Suprapubic skin (tissue), 4 donors: ENCODE data around the gene ANKRD34A. TPM values are rescaled to one million over a fixed set of nuclear protein-coding genes. Genes with fewer than 3 reads are reported as not detected.

ENCODE experiments used
- DNase-seq, 2 donors: peaks; one replicate each; pipeline ENCODE4 v3.0.0-alpha.2; 2019; ENCODE audit warnings: low spot score in 2 of 2
- H3K27ac ChIP-seq: fragments of 200-600 bp; sonication (generic); one replicate; pipeline ENCODE4 v1.5.1; 2019
- H3K27me3 ChIP-seq: fragments of 200-600 bp; sonication (generic); one replicate; pipeline ENCODE4 v1.5.1; 2019
- H3K36me3 ChIP-seq: fragments of 200-600 bp; sonication (generic); one replicate; pipeline ENCODE4 v1.5.1; 2019
- H3K4me1 ChIP-seq: fragments of 200-600 bp; sonication (generic); one replicate; pipeline ENCODE4 v1.5.1; 2019
- H3K4me3 ChIP-seq: fragments of 200-600 bp; sonication (generic); one replicate; pipeline ENCODE4 v1.5.1; 2019; ENCODE audit warnings: mild to moderate bottlenecking
- H3K9me3 ChIP-seq: fragments of 200-600 bp; sonication (generic); one replicate; pipeline ENCODE4 v1.5.1; 2019
- CTCF ChIP-seq, 2 donors: fragments of 200-600 bp in 1 of 2; fragments of 450-650 bp in 1 of 2; sonication (generic) in 1 of 2; IDR thresholded peaks; one replicate each; pipeline ENCODE4 v1.5.1; 2016 to 2019; ENCODE audit warnings: antibody characterized with exemption in 2 of 2, mild to moderate bottlenecking in 1 of 2, moderate library complexity in 1 of 2
- EP300 ChIP-seq: sonication (generic); formaldehyde crosslinking; IDR thresholded peaks from one replicate; pipeline ENCODE4 v1.6.1; 2017; ENCODE audit warnings: antibody characterized with exemption
- POLR2A ChIP-seq, 2 donors: fragments of 450-650 bp; IDR thresholded peaks; one replicate each; pipeline ENCODE4 v1.6.1; 2017; ENCODE audit warnings: antibody characterized with exemption in 2 of 2, mild to moderate bottlenecking in 2 of 2, moderate library complexity in 2 of 2
- POLR2AphosphoS5 ChIP-seq, 3 donors: sonication (generic); formaldehyde crosslinking; IDR thresholded peaks; one replicate each; pipeline ENCODE4 v1.6.1; 2017; ENCODE audit warnings: antibody characterized with exemption in 3 of 3
- WGBS: methylation state at CpG from one replicate; pipeline ENCODE4 v1.1.5; 2018; 5-methylcytosine and 5-hydroxymethylcytosine counted together
- total RNA-seq, 4 donors: library from RNA; depleted of rRNA; stranded (reverse); fragments of >200 nt; gene quantifications; one replicate each; pipeline ENCODE4 v1.1.0, GENCODE V29; 2016

Gene ANKRD34A
- total RNA-seq, 4 donors from 2014 or later: 0.21 to 0.64 (median 0.45) TPM; not detected in 1

- H3K4me3 ChIP-seq: peak overlapping the region; percentile 80
- peak; percentile 83 to 95 for DNase-seq
- 5% methylated on average over 25 of the region's 33 CpGs for WGBS
- peaks cover 35% of the 10 kb centered on the region for H3K4me1 ChIP-seq
- no peaks in the 10 kb centered on the region for H3K9me3 ChIP-seq
- H3K36me3 ChIP-seq: peaks cover 34% of the 10 kb centered on the region
- TF ChIP-seq CTCF (IDR thresholded peaks at IDR 0.05) (no peak), POLR2A (IDR thresholded peaks at IDR 0.05) (no peak), EP300 (no peak), POLR2AphosphoS5 (IDR thresholded peaks at IDR 0.05) (no peak)
- H3K27me3 ChIP-seq: no peaks in the 10 kb centered on the region
- peak overlapping the region; percentile 94 for H3K27ac ChIP-seq
Measured at GRCh38 chr1:145918992-145919939, 45.1 kb downstream of the ANKRD34A start.

DNA sequence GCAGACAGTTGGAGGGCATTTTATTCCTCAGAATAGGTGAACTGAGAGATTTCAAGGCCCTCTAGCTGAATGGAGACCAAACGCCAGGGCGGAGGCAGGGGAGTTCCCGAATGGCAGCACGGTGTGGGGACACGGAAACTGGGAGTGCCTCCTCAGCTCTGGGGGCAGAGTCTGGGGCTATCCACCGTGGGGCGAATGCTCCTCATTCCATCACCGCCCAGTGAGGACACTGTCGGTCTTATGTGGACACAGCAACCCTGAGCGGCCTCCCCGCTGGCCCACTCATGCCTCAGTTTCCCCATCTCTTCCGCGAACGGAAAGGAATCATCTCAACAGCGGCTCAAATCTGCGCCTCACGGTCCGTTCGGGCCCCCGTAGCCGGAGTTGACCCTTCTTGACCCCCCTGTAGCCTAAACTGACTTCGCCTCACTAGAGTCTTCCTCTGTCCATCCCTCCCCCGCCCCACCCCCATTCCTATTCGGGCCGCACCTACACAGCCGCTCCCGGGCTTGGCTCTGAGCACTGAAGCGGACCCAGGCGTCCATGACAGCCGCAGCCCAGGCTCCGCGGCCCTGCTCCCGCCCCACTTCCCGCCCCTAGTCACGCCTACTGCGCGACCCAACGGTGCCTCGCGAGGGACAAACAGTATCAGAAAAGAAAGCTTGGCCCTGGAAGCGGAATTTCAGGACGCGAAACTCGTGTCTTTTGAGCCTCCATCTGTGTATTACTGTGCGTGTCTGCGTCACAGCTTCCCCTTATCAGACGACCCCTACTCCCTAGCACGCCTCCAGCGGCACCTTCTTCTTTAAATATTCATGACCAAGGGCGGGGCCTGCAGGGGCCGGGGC is 46.0 kb downstream of the ANKRD34A start, which contains the start of gene PEX11B:
TSS of gene PEX11B (minus strand) at position 574 of the 848 bp plus-strand sequence. CDS start at position 545, 29 bp downstream.
- WGBS: under 1% methylated on average over 36 of the region's 51 CpGs
- Histone ChIP-seq H3K36me3 (peaks cover 27% of the 10 kb centered on the region), H3K4me1 (peaks cover 35% of the 10 kb centered on the region)

DNA sequence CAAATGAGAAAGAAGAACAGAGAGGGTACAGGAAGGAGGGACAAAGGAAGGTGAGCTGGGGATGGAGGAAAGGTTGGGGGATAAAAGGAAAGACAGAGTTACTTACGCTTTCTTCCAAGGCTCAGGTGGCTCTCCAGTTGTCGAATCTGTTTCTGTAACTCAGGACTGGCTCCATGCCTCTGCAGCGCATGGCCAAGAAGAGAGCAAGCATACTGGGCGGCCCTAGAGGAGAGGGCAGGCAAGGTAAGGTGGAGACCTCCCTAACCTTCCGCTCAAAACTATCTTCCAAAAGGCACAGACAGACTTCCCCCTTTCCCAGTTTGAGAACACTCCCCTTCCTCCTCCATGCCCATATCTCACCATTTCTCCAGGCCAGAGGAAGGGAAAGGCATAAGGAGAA is 46.8 kb downstream of the ANKRD34A start:
- WGBS: 48% methylated on average over 5 of the region's 5 CpGs
- no peak for DNase-seq
- H3K36me3 ChIP-seq: peaks cover 26% of the 10 kb centered on the region

More for the DNA sequence above, 46.0 kb downstream of the ANKRD34A start, which contains the start of gene PEX11B:
- TF ChIP-seq POLR2AphosphoS5 (IDR thresholded peaks at IDR 0.05): peak; percentile 57 to 97 (median 59)
- peak in 1 of 2 donors; percentile 50 for TF ChIP-seq POLR2A (IDR thresholded peaks at IDR 0.05)
- no peak for TF ChIP-seq CTCF (IDR thresholded peaks at IDR 0.05)
- TF ChIP-seq EP300: no peak
- Histone ChIP-seq H3K4me3 (peak within 1 kb of the TSS; percentile 80), H3K9me3 (no peaks in the 10 kb centered on the region), H3K27ac (peak within 1 kb of the TSS; percentile 94), H3K27me3 (no peaks in the 10 kb centered on the region)
- peak; percentile 94 to 95 for DNase-seq

DNA sequence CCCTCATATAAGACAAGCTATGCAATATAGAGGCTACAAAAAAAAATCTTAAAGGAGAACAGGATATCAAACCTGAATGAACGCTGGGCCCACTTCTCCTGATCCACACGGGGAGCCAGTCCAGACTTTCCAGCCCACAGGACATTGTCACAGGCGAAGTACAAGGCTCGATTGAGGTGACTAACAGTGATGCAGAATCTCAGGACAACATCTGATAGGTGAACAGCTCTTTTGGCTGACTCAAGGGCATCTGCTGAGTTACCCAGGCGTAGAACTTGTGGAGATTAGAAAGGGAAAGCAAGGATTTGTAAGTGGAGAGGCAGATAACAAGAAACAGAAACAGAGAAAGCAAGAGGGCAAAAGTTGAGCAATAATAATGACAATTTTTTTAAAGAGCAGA is 47.6 kb downstream of the ANKRD34A start:
- Histone ChIP-seq H3K4me3 (no peak overlapping the region), H3K36me3 (peaks cover 34% of the 10 kb centered on the region), H3K27me3 (no peaks in the 10 kb centered on the region), H3K27ac (no peak overlapping the region), H3K9me3 (no peaks in the 10 kb centered on the region), H3K4me1 (peaks cover 35% of the 10 kb centered on the region)
- TF ChIP-seq CTCF (IDR thresholded peaks at IDR 0.05) (no peak), POLR2A (IDR thresholded peaks at IDR 0.05) (no peak), EP300 (no peak), POLR2AphosphoS5 (IDR thresholded peaks at IDR 0.05) (no peak)
- WGBS: 75% methylated on average over 5 of the region's 5 CpGs
- no peak for DNase-seq

More for the DNA sequence above, 46.8 kb downstream of the ANKRD34A start:
- peaks cover 35% of the 10 kb centered on the region for H3K4me1 ChIP-seq
- TF ChIP-seq CTCF (IDR thresholded peaks at IDR 0.05) (no peak), POLR2AphosphoS5 (IDR thresholded peaks at IDR 0.05) (no peak)
- H3K27me3 ChIP-seq: no peaks in the 10 kb centered on the region
- H3K9me3 ChIP-seq: no peaks in the 10 kb centered on the region
- peak overlapping the region; percentile 80 for H3K4me3 ChIP-seq
- H3K27ac ChIP-seq: peak overlapping the region; percentile 94
